Right lung (tissue), 5 donors: ENCODE measurements around the gene FXYD7. TPM values are rescaled to one million over a fixed set of nuclear protein-coding genes. Genes with fewer than 3 reads are reported as not detected.
"Not testable (repeated sequence)": the region's sequence is repeated elsewhere in the genome, so short reads cannot be mapped to it uniquely, and the experiment has no call there.

Experiments used
- DNase-seq, 2 donors: peaks; one replicate each; pipeline ENCODE4 v3.0.0-alpha.2; 2013
- polyA plus RNA-seq, 5 donors: library from polyadenylated mRNA; unstranded; fragments of 120-200 nt; gene quantifications; one replicate each; pipeline versions ENCODE4 v1.2.1 to v1.2.3, GENCODE V29; 2013; ENCODE audit warnings: inconsistent platforms in 1 of 5, low replicate concordance in 1 of 5; ENCODE audit not compliant: insufficient read length in 5 of 5, insufficient read depth in 1 of 5

The FXYD7 gene
- polyA plus RNA-seq, 5 donors: 0.36 to 1.4 (median 1.2) TPM

DNA sequence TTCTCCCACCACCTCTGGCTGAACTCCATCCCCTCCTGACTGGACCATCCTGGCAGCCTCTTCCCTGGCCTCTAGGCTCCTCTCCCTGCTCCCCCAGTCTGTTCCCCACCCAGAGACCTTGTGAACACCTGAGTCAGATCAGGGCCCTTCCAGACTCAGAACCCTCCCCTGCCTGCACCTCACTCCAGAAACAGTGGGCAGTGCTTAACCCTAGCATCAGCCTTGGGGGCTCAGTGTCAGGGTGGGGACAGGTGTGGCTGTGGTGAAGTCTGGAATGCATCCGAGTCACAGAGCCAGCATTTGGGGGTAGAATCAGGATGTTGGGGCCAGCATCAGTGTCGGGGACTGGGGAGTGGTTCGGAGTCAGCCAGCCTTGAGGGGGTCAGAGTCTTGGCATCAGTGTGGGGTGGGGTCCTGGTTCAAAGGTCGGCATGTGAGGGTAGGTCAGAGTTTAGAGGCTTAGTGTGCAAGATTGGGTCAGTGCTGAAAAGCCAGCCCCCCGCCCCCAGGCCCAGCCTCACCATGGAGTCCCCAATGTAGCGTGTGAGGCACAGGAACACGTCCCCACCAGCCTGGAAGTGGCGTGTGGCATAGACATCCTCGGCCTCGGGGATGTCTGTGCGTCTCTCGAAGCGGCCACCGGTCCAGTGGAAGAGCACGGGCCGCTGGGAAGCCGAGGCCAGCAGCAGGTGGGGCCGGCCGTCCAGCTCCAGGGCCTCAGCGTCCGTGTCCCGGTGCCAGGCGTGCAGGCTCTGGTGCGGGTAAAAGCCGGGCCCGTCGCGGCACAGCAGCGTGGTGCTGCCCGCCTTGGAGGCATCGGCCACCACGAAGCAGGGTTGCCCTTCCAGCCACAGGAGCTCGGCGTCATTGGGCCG is 17.1 kb upstream of the FXYD7 start:
- DNase-seq: no peak

DNA sequence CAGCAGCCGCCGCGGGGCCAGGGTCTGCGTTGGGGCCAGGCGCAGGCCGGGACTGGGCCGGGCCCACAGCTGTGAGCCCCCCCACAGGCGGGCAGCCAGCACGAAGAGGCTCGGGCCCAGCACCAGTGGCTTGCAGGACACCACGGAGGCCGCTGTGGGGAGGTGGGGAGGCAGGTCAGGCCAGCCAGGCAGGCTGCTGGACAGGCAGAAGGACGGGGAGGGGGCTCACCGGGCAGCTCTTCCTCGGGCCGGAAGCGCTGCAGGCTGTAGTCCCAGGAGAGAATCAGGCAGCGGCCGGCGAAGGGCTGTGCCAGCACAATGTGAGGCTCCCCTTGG is 16.5 kb upstream of the FXYD7 start:
- no peak for DNase-seq

DNA sequence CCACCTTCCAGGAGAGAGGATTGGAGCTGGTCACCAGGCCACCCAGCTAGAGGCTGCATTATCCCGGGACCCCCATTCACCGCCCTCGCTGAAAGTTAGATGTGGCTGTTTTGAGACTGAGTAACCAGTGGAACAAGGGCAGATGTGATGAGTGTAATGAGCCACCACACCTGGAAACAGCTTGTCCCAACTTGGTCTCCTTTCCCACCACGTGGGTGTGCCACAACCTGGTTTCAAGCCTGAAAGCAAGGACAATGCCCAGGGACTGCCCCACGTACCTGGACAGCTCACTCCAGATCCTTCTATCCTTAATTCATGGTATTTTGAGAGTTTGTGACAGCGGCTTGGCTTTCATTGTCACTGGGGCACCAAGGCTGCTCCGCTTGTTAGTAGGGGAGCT is 15.2 kb upstream of the FXYD7 start:
- DNase-seq: no peak

DNA sequence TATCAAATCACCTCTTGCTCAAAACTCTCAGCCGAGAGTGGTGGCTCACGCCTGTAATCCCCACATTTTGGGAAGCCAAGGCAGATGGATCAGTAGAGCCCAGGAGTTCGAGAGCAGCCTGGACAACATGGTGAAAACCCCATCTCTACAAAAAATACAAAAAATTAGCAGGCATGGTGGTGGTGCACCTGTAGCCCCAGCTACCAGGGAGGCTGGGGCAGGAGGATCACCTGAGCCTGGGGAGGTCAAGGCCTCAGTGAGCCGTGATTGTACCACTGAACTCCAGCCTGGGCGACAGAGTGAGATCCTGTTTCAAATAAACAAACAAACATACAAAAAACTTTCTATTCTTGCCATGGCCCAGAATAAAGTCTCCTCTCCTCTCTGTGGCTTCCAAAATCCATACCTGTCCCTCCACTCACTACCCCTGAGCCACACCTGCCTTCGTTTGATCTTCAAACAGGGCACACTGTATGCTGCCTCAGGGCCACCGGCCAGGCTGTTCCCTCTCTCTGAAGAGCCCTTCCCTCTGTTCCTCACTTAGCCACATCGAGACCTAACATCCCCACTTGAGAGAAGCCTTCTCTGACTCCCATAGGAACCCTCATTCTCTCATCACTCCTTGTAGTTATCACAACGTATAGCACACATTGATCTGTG is 14.5 kb upstream of the FXYD7 start:
- DNase-seq: no peak

DNA sequence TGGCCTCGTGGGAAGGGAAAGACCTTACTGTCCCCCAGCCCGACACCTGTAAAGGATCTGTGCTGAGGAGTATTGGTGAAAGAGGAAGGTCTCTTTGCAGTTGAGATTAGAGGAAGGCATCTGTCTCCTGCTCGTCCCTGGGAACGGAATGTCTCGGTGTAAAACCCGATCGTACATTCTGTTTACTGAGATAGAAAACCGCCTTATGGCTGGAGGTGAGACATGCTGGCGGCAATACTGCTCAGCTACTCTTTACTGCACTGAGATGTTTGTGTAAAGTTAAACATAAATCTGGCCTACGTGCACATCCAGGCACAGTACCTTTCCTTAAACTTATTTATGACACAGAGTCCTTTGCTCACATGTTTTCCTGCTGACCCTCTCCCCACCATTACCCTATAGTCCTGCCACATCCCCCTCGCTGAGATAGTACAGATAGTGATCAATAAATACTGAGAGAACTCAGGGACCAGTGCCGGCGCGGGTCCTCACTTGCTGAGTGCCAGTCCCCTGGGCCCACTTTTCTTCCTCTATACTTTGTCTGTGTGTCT is 13.3 kb upstream of the FXYD7 start:
- DNase-seq: not testable (repeated sequence)

DNA sequence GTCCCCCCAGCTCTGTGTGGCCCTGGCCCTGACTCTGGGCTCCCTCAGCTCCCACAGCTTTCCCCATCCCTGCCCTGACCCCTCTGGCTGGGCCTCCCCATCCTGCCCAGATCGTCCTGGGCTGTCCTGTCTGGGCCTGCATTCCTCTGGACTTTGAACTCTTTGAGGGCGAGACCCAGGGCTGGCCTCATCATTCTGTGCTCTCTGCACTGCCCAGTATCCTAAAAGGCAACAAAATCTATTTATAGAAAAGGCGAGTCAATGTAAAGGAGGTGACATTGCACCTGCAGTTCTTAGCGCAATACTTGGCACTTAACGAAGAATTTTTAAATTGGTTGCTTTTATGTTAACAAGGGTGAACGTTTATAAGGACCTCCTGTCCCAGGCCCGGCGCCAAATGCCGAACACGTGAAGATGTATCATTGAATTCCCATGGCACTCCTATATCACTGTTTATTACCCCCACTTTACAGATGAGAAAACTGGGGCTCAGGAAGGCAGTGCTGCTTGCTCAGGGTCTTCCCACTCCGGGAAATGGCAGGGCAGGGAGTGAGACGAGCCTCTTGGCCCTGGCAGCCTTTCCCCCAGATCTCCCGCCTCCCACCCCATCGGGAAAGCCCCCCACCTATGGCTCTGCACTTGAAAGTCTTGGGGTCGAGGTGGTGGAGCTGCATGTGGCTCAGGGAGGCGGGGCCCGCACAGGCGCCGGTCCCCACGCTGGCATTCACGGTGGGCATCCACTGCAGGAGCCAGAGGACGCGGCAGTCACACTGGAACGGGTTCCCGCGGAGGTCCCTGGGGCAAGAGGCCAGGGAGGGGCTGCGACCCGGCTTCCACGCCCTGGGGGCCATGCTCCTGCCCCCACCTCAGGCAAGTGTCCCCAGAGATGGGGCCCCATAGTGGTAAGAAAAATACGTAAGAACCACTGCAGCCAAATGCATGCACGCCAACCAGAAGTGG is 12.0 kb upstream of the FXYD7 start:
- DNase-seq: no peak

DNA sequence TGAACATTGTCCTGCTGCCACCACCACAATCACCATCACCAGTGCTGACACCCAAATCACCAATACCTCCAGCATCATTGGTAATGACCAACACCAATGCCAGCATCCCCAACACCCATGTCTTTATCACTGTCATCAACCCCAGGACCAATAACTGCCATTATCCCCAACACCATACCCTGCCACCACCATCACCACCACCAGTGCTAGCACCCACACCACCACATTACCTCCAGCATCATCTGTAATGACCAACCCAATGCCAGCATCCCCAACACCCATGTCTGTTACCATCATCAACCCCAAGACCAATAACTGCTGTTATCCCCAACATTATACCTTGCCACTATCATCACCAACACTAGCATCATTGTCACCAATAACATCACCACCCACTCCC is 10.8 kb upstream of the FXYD7 start:
- DNase-seq: no peak

DNA sequence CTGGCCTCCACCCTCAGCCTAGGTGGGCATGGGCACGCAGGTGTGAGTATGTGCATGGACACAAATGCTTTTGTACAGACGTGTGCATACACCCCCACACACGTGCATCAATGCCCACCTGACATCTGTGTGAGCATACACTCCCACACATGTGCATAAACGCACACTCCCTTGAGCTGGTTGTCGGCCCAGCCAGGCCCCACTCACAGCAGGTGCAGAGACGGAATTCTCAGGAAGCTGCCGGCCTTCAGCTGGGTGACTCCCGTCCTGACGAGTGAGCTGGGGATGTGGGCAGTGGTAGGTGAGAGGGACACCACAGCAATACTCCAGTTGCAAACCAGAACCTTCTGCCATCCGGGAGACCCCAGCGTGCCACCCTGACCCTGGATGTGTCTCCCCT is 9.2 kb upstream of the FXYD7 start:
- DNase-seq: no peak

DNA sequence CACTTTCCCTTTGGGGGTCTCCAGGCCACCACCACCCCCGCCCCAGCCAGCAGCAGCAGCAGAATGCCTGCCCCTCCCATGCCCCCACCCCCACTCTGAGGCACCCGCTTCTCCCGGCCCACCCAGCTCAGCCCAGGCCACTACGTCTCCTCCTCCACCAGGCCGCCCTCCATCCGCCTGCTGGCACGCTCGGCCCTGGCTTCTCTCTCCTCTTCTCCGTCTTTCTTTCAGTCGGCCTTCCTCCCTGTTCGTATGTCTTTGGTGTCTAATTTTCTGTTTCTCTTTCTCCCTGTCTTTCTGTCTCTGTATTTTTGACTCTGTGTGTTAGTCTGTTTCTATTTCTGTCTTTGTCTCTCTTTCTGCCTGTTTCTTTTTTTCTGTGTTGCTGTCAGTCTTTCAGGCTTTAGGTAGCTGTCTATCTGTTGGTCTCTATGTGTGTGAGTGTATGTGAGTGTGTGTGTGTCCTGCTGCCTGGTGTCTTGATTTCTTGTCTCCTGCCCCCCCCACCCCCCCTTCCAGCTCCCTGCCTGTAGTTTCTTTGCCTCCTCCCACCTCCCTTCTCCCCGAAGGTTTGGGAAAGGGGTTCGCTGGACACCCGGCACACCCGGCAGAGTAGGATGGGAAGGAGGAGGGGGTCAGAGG is 8.3 kb upstream of the FXYD7 start, which contains the start of gene LGI4:
TSS of gene LGI4 (minus strand) at position 459 of the 642 bp plus-strand sequence. CDS start at position 80, 379 bp downstream.
- DNase-seq: no peak

DNA sequence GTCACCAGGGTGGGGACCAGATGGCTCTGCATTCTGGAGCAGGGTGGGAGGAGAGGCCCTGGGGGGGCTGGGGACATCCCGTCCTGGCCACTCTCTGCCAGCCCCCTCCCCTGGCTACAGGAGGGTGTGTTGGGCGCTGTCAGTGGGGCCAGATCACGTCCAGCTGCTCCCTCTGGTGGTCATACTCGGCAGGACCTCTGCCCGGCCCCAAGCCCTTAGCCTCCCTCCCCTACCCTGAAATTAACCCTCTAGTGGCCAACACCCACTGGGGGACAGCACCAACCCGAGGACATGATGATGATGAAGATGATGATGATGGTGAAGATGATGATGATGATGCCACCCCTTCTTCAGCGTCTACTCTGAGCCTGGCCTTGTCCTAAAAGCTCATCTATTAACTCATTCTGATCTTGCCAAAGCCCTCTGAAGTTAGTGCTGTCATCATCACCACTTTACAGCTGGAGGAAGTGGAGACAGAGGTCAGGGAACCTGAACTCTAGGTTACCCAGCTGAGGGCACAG is 7.6 kb upstream of the FXYD7 start:
- peak; percentile 80 to 84 for DNase-seq

DNA sequence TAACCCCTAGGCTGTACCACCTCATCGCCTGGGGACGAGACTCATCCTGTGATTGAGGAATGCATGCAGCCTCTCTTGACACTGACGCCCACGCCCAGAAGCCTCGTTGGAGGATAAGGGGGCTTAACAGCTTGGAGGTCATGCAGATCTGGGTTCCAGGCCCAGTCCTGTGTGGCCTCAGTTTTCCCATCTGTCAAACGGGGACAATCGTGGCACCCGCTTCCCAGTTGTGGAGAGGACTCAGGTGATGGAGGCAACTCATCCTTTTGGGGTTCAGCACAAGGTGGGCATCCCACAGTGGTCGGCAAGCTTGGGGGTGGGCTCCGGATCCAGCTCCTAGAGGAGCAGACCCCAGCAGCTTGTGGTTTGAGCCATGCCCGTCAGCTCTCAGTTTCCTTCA is 6.8 kb upstream of the FXYD7 start:
- DNase-seq: no peak

DNA sequence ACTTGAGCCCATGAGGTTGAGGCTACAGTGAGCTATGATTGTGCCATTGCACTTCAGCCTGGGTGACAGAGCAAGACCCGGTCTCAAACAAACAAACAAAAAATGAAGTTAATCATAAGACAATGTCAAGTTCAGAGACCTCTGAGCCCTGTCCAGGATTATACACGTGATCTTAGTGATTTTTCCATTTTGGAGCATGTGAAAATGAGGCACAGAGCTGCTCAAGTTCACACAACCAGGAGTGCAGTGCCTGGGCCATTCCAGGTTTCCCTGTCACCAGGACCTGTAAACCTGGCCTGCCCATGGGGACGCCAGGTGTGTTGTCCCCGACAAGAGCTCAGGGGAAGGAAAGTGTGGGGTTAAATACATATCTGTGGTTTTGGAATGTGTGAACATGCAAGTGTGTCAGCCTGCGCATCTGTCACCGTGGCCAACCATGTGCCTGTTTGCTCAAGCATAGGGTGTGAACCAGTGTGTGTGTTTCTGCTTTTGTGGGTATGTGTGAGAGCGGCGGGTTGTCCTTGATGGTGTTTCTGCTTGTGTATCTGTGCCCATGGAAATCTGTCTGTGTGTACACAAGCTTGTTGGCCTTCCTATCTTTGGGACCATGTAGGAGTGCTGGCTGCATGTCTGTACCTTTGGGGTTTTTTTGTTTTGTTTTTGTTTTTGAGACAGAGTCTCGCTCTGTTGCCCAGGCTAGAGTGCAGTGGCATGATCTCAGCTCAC is 5.9 kb upstream of the FXYD7 start:
- no peak for DNase-seq

DNA sequence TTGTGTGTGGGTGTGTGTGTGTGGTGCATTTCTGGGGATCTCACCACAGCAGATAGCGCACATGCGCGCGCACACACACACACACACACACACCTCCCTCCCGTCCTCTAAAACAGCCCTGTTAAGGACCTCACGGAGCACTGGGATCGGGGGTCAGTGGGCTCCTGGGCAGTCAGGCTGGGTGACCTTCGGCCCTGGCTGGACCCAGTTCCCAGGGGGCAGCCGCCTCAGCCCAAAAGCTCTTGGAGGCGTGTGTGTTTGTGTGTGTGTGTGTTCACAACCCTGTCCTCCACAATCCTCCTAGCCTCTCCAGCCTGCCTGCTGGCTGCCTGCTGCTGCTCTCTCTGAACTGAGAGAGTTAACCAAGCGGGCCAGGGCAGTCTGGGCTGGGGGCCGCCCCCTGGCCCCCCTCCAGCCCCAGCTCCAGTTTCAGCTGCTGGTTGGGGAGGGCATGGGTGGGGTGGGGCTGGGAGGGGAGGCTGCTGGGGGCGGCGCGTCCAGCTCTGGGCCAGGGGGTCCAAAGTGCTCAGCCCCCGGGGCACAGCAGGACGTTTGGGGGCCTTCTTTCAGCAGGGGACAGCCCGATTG is 4.7 kb upstream of the FXYD7 start, which contains the start of gene FXYD1:
TSS of gene FXYD1 (plus strand) at position 520 of the 588 bp plus-strand sequence. CDS start 1,256 bp downstream, outside the sequence.
- DNase-seq: peak; percentile 77 to 81

DNA sequence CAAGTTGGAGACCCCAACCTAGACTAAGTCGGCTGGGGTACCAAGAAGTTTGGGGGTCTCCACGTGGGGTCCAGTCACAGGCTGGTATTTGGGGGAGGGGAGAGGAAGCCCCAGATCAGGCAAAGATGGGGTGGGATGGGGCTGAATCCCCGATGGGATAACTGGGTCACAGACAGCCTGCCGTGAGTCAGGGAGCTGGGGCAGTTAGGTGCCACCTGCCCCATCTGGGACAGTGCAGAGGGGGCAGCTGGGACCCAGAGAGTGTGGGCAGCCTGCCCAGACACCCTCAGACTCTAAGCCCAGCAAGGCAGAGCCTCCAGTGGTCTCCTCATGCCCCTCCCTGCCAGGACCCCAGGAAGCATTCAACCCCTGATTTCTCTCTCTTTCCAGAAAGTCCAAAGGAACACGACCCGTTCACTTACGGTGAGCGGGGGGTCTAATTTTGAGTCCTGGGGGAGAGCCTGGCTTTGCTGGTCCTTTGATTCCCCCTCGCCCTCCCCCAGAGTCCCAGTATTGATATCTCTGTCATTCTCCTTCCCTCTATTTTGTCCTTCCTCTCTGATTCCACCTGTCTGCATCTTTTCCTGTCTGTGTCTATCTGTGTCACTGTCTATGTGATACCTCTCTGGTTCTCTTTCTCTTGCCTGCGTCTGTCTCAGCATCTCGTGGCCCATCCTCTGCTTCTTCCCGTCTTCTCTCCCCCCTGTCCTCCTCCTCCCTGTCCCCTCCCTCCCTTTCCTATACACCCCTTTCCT is 2.7 kb upstream of the FXYD7 start:
- DNase-seq: no peak

DNA sequence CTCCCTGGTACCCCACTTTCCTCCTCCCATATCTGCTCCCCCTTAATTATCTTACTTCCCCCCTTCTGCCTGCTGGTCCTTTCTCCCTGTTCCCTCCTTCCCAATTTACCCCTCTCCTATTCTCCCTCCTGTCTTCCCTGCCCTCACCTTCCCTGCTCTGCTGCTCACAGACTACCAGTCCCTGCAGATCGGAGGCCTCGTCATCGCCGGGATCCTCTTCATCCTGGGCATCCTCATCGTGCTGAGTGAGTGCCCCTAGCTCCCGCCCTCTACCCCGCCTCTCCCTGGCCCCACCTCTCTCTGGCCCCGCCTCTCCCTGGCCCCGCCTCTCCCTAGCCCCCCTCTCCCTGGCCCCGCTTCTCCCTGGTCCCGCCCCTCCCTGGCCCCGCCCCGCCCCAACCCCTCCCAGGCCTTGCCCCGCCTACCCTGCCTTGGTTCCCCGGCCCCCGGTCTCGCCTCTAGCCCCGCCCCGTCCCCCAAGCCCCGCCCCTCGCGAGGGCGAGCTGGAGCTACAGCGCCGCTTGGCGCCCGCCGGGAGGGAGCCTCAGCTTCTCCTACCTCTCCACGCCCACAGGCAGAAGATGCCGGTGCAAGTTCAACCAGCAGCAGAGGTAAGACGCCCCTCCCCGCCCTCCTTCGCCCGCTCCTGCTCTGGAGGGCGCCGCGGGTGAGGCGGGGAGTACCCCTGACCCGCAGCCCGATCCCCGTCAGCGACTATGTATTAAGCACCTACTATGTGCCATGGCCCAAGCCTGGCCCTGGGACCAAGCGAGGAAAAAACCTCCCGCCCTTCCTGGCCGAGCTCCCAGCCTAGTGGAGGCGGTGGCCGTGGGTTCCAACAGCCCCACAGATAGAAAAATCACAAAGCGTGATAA is 1.9 kb upstream of the FXYD7 start:
- no peak for DNase-seq

DNA sequence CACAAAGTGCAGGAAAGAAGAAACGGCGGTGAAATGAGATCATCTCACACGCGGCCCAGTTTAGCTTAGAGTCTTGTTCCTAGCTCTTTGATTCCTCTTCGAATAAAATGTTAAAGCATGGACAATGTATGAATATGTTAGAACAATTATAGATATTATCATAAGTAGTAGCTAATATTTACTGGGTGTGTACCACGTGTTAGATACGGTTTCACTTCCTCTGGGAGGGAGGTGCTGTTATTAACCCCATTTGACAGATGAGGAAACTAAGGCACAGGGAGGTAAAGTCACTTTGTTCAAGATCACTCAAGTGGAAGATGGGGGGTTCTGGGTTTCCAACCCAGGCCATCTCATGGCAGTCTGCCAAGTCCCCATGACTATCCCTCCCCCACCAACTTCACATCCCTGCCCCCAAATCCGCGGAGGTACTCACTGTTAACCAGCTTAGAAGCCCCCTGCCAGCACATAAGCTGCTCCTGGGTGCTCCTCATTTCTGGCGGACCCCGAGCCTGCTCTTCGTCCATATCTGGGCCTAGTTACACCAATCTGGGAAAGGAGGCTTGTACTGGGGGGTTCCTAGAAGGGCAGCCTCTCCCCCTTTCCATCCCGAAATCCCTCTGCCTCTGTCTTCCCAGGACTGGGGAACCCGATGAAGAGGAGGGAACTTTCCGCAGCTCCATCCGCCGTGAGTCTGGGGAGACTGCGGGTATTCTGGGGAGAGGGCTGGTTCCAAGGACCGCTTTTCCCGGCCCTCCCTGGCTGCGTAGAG is 1.0 kb upstream of the FXYD7 start:
- DNase-seq: no peak

DNA sequence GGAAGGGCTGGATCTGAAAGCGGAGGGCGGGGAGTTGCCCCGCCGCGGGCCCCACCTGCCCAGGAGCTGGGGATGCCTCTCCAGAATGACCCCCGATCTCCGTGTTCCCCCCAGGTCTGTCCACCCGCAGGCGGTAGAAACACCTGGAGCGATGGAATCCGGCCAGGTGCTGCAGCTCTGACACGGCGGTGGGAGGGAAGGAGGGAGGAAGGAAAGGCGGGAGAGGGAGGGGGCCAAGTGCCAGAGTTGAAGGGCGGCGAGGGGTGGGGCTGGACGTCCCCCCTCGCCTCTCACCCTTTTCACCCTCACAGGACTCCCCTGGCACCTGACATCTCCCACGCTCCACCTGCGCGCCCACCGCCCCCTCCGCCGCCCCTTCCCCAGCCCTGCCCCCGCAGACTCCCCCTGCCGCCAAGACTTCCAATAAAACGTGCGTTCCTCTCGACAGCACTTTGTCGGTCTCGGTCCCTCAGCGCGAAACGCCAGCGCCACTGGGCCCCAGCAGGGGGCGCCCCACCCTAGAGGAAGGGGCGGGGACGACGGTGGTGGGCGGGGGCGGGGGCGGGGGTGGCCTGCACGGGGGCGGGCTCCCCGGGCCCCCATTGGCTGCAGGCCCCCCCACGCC is 337 bp upstream of the FXYD7 start:
- no peak for DNase-seq
